Activated CD4-positive, alpha-beta memory T cell treated with anti-CD3 and anti-CD28 coated beads for 36 hours (primary cell): ENCODE results near the gene SEMA3G. TPM values are rescaled to one million over a fixed set of nuclear protein-coding genes. Genes with fewer than 3 reads are reported as not detected.

ENCODE experiments used
- CTCF ChIA-PET: fragments of 350-600 bp; sonication (Branson Sonifier 250); formaldehyde crosslinking; loops from one replicate; lab custom pipeline; 2021; ENCODE audit warnings: antibody characterized with exemption, inconsistent platforms; lab: Charles Lee
- POLR2A ChIA-PET: fragments of 350-600 bp; sonication (Branson Sonifier 250); formaldehyde crosslinking; loops from one replicate; lab custom pipeline; 2021; ENCODE audit warnings: antibody characterized with exemption; lab: Charles Lee
- DNase-seq: peaks from one replicate; pipeline ENCODE4 v3.0.0-alpha.2; 2020
- H3K27ac Mint-ChIP-seq: one replicate; pipeline ENCODE4 v1.8.0; 2021; ENCODE audit warnings: mixed read lengths
- H3K27me3 Mint-ChIP-seq: one replicate; pipeline ENCODE4 v1.8.0; 2021; ENCODE audit warnings: mixed read lengths
- H3K36me3 Mint-ChIP-seq: one replicate; pipeline ENCODE4 v1.8.0; 2021; ENCODE audit warnings: mixed read lengths
- H3K4me1 Mint-ChIP-seq: one replicate; pipeline ENCODE4 v1.8.0; 2021; ENCODE audit warnings: low read depth, mixed read lengths
- H3K4me3 Mint-ChIP-seq: one replicate; pipeline ENCODE4 v1.8.0; 2021; ENCODE audit warnings: mild to moderate bottlenecking, mixed read lengths
- H3K9me3 Mint-ChIP-seq: one replicate; pipeline ENCODE4 v1.8.0; 2021; ENCODE audit warnings: mixed read lengths
- intact Hi-C: fragments of 100-400 bp; cut with micrococcal nuclease; formaldehyde crosslinking; loops from one replicate; pipeline ENCODE4 v1.15.1; 2023
- total RNA-seq, 2 experiments: library from RNA; stranded (reverse); gene quantifications; one replicate each; pipeline ENCODE4 v1.2.3, GENCODE V29; 2021

SEMA3G gene
- total RNA-seq, 2 experiments from 2014 or later = 0.10 to 0.14 TPM

DNA sequence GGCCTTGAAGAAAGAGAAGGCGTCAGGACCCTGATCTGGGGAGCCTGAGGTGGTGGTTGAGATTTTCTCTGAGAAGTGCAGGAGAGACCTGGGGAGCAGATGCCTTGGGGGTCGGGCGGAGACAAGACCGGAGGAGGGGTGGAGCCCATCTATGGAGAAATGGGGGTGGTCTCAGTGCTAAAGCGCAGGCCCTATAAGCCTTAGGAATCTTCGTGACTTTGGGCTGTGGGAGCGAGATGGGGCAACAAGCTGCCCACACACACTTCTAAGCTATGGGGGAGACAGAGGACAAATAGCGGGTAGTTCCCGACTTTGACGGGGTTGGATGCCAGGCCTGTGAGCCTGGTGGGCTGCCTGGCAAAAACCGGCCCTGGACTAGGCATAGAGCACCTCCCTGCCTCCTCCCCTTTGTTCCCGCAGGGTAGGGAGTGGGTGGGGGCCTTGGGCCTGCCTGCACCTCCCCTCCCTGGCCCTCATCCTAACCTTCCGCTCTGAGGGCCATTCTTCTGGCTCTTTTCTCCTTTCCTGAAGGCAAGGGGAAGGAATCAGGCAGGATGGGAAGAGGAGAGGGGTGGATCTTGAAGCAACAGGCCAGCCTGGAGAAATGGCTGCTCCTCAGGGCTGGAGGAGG, 11.4 kb upstream of the SEMA3G start:
- Mint-ChIP-seq H3K27me3 (no peaks in the 10 kb centered on the region), H3K4me1 (peaks cover 37% of the 10 kb centered on the region), H3K36me3 (peaks cover 19% of the 10 kb centered on the region), H3K9me3 (no peaks in the 10 kb centered on the region), H3K27ac (peak overlapping the region; percentile 87), H3K4me3 (peak overlapping the region; percentile 89)
- ChIA-PET POLR2A (no interaction called here), CTCF (interaction anchor here (0.9 to 3.2 kb wide), 5 partner anchors 9 to 44 kb away, joined by 4 to 24 read pairs (median 7); no protein-coding TSS in a partner anchor)
- DNase-seq = peak; percentile 19
- intact Hi-C loops = loop anchor here (5.0 kb wide), 2 partner anchors 231 to 251 kb away; partner anchors contain the start of genes GLT8D1, GNL3, PBRM1 and SPCS1

DNA sequence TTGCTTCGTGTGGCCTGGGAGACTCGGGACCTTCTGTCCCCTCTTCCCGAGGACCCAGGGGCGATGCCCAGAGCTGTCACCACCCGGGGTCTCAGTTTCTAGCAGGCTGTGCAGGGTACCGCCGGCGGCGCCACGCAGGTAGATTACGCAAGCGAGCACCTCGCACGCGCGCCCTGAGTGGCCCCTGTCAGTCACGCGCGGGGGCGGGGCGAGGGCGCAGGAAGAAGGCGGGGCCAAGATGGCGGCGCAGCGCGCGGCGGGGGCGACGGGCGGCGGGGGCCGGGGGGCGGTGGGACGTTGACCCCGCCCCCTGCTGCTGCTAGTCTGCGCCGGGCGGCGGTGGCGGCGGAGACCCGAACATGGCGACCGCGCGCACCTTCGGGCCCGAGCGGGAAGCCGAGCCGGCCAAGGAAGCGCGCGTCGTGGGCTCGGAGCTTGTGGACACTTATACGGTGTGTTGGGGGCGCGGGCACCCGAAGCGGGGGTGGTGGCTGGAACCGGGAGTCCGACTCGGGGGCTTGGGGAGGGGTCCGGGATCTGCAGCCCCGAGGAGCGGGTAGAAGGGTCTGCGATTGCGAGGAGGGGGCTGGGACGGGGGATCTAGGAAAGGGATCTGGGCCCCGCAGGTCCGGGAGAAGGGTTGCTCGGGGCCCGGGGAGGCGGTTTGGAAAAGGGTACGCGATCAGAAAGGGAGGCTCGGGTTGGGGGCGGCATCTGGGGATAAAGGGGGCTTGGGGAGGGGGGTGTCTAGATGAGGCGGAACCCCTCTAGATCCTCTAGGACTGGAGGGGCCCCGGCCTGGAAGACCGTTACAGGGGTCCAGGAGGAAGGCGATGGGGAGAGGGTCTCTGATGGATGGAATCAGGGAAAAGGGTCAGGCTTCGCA, 10.6 kb upstream of the SEMA3G start, which contains the start of gene NISCH:
Gene NISCH, plus strand, starts transcription at position 322 of the 886 bp plus-strand sequence. Its CDS starts 38 bp downstream, at position 360.
- Mint-ChIP-seq H3K9me3 (no peaks in the 10 kb centered on the region), H3K4me1 (peaks cover 35% of the 10 kb centered on the region), H3K27ac (peak within 1 kb of the TSS; percentile 87), H3K36me3 (peaks cover 17% of the 10 kb centered on the region), H3K4me3 (peak within 1 kb of the TSS; percentile 89), H3K27me3 (no peaks in the 10 kb centered on the region)
- POLR2A ChIA-PET = interaction anchor here (0.7 kb wide), 1 partner anchor 36 kb away, joined by 3 read pairs; no protein-coding TSS in a partner anchor
- CTCF ChIA-PET = interaction anchor here (1.4 to 2.7 kb wide), 2 partner anchors 9 to 43 kb away, joined by 5 to 12 read pairs; no protein-coding TSS in a partner anchor
- intact Hi-C loops = loop anchor here (1.0 to 5.0 kb wide), 3 partner anchors 81 to 252 kb away; partner anchors contain the start of genes GLT8D1, GNL3, PBRM1 and SPCS1
- peak; percentile 97 for DNase-seq

DNA sequence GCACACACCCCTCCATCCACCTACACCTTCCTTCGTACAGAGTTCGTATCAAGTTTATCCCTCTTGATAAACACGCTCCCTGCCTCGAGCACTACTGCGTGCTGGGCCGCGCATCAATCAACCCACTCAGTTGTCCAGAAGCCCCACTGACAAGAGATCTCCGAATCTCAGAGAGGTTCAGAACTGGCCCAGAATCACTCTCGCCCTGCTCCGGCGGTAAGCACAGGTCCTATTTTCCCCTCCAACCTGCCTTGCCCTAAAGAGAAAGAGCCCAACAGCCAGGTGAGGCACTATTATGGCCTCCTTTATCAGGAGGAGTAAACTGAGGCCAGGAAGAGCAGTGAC, 10.0 kb upstream of the SEMA3G start:
- H3K27me3 Mint-ChIP-seq = no peaks in the 10 kb centered on the region
- peak overlapping the region; percentile 89 for H3K4me3 Mint-ChIP-seq
- peaks cover 35% of the 10 kb centered on the region for H3K4me1 Mint-ChIP-seq
- no peak for DNase-seq
- peaks cover 14% of the 10 kb centered on the region for H3K36me3 Mint-ChIP-seq
- no peaks in the 10 kb centered on the region for H3K9me3 Mint-ChIP-seq
- POLR2A ChIA-PET = interaction anchor here (0.7 kb wide), 1 partner anchor 36 kb away, joined by 3 read pairs; no protein-coding TSS in a partner anchor
- CTCF ChIA-PET = interaction anchor here (1.4 to 2.4 kb wide), 3 partner anchors 8 to 42 kb away, joined by 5 to 10 read pairs (median 8); partner anchors contain the start of gene SEMA3G
- H3K27ac Mint-ChIP-seq = peak overlapping the region; percentile 87
- intact Hi-C loops = loop anchor here (1.0 to 5.0 kb wide), 3 partner anchors 81 to 252 kb away; partner anchors contain the start of genes GLT8D1, GNL3, PBRM1 and SPCS1

DNA sequence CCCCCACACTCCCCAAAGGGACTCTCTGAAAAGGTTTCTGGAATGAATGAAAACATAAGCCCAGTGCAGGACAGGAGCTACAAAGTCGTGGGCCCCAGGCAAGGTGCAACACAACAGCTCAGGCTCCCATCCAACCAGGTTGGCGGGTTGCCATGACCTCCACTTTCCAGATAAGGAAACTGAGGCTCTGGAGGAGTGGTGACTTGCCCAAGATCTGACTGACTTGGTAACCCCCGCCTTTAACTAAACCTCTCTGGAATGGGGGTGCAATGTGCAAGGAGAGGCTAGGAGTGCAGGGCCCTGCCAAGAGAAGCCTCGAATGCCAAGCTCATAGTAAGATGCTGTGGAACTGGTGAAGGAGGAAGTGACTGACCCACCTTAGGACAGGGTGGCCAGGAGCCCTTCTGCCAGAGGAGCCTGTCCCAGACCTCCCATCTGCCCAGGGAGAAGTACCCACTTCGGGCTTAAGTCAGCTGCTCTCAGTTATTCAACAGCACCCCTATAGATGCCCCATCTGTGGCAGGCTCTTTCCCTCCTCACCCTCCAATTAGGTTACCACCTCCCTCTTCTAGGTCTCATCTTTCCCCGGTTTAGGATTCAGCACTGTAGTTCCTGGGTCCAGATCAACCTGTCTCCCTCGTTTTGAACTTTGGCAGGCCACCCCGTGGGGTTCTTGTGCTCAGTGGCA, 9.5 kb upstream of the SEMA3G start:
- H3K4me1 Mint-ChIP-seq = peaks cover 35% of the 10 kb centered on the region
- peak overlapping the region; percentile 87 for H3K27ac Mint-ChIP-seq
- H3K4me3 Mint-ChIP-seq = peak overlapping the region; percentile 89
- H3K27me3 Mint-ChIP-seq = no peaks in the 10 kb centered on the region
- ChIA-PET CTCF (interaction anchor here (1.0 to 2.4 kb wide), 4 partner anchors 7 to 42 kb away, joined by 3 to 10 read pairs (median 6); partner anchors contain the start of gene SEMA3G), POLR2A (no interaction called here)
- intact Hi-C loops = no loop called here
- H3K36me3 Mint-ChIP-seq = peaks cover 14% of the 10 kb centered on the region
- no peak for DNase-seq
- no peaks in the 10 kb centered on the region for H3K9me3 Mint-ChIP-seq

DNA sequence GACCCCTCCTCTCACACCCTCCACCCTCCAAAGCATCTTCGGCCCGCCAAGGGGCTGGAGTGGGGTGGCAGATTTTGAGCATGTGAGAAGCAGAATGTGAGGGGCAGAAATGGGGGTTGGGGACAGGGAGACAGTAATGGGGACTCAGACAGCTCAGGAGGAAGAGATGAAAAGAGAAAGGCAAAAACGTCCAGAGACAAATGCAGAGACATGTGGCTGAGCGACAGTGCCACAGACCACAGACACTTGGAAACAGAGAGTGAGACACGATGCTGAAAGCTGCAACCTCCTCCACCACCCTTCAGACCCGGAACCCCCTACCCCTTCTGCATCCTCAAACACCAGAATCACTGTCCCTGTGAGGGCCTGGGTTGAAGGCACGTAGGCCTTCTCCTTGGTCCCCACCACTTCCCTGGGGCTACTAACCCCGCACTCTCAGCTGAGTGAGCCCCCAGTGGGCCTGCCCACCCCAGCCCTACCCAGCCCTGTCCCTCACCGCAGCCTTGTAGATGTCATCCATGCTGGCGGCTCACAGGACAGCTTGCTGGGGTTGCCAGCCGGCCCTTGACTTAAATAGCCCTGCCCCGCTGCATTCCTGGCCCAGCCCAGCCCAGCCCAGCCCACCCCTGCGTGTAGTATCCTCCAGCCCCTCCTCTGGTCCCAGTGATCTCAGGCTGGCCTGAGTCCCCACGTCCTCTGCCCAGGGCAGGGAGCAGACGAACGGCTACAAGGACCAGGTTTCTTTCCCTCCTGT, 8.8 kb upstream of the SEMA3G start, which contains the start of gene TNNC1:
Gene TNNC1, minus strand, starts transcription at position 546 of the 754 bp plus-strand sequence. Its CDS starts 26 bp downstream, at position 520.
- no peak for DNase-seq
- ChIA-PET CTCF (interaction anchor here (0.7 to 2.4 kb wide), 4 partner anchors 8 to 41 kb away, joined by 3 to 10 read pairs (median 6); partner anchors contain the start of gene SEMA3G), POLR2A (no interaction called here)
- H3K4me3 Mint-ChIP-seq = peak within 1 kb of the TSS; percentile 89
- H3K4me1 Mint-ChIP-seq = peaks cover 35% of the 10 kb centered on the region
- peak within 1 kb of the TSS; percentile 87 for H3K27ac Mint-ChIP-seq
- no peaks in the 10 kb centered on the region for H3K27me3 Mint-ChIP-seq
- peaks cover 12% of the 10 kb centered on the region for H3K36me3 Mint-ChIP-seq
- intact Hi-C loops = no loop called here
- H3K9me3 Mint-ChIP-seq = no peaks in the 10 kb centered on the region

DNA sequence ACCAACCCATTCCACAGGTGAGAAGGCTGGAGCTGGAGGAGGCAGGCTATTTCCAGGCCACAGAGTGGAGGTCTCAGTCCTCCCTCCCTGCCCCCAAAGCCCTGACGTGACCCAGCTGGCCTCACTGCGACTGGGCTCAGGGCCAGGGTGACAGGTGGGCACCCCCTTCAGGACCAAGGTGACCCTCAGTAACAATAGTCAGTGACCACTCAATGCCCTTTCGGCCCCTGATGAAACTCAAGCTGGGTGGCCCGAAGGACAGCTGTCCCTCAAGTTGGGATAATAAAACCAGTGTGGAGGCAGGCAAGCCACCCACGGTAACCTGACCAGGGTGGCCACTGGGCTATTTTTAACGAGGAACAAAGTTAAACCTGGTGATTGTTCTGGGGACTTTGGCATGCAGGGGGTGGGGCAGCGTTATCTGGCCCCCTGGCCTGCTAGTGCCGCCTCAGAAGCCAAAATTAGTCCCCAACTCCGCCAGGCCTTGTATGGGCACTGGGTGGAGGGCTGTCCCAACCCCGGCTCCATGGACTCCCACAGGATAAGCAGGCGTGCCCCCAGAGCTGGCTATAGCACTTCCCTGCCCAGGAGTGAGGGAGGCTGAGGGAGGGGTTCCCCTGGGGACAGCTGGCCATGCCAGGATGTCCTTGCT, 7.8 kb upstream of the SEMA3G start:
- Mint-ChIP-seq H3K36me3 (peaks cover 6% of the 10 kb centered on the region), H3K27me3 (no peaks in the 10 kb centered on the region), H3K27ac (no peak overlapping the region), H3K9me3 (no peaks in the 10 kb centered on the region), H3K4me3 (no peak overlapping the region), H3K4me1 (peaks cover 28% of the 10 kb centered on the region)
- ChIA-PET POLR2A (no interaction called here), CTCF (interaction anchor here (0.7 to 2.4 kb wide), 4 partner anchors 9 to 40 kb away, joined by 3 to 10 read pairs (median 4); no protein-coding TSS in a partner anchor)
- DNase-seq = no peak
- intact Hi-C loops = no loop called here

DNA sequence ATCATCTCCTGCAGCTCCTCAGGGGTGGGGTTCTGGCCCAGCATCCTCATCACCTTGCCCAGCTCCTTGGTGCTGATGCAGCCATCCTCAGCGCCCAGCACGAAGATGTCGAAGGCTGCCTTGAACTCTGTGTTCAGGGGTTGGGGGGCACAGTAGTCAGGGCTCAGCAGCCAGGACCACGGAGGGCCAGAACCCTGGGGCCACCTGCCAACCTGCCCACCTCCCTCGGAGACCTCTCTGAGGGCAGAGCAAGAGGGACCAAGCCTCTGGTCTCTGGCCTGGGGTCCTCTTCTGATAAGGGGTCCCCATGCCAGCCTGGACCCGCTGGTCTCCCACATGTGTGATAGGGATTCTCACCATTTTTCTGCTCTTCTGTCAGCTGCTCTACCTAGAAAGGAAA, 7.2 kb upstream of the SEMA3G start:
- Mint-ChIP-seq H3K27me3 (no peaks in the 10 kb centered on the region), H3K4me1 (peaks cover 24% of the 10 kb centered on the region), H3K4me3 (no peak overlapping the region), H3K9me3 (no peaks in the 10 kb centered on the region), H3K27ac (no peak overlapping the region), H3K36me3 (peaks cover 2% of the 10 kb centered on the region)
- POLR2A ChIA-PET = no interaction called here
- CTCF ChIA-PET = interaction anchor here (0.8 to 1.6 kb wide), 3 partner anchors 8 to 23 kb away, joined by 3 read pairs; no protein-coding TSS in a partner anchor
- intact Hi-C loops = no loop called here
- DNase-seq = no peak

DNA sequence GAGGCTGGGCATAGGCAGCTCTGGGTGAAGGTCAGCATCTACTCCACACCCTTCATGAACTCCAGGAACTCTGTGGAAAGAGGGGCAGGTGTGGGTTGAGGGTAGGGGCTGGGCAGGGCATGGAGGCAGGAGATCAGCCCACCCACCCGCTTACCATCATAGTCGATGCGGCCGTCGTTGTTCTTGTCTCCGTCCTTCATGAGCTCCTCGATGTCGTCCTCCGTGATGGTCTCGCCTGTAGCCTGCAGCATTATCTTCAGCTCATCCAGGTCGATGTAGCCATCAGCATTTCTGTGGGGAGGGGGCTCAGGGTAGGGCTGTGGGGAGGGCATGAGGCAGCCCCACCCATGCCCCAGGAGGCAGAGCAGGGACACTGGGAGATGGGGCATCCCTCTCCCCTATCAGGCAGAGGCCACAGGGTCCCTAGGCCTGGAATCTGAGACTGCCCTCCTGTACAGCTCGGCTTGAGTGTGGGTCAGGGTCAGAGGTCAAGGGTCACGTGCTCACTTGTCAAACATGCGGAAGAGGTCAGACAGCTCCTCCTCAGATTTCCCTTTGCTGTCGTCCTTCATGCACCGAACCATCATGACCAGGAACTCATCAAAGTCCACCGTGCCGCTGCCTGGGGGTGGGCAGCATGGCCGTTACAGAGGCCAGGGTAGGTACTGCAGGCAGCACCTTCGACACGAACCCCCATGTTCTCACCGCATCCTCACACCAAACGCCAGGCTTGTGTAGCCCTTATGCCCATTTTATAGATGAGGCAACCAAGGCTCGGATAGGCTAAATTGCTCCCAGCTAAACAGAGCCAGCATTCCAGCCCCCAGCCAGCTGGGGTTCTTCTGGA, 6.6 kb upstream of the SEMA3G start:
- H3K36me3 Mint-ChIP-seq = no peaks in the 10 kb centered on the region
- no peak overlapping the region for H3K4me3 Mint-ChIP-seq
- POLR2A ChIA-PET = no interaction called here
- CTCF ChIA-PET = interaction anchor here (0.8 to 1.6 kb wide), 3 partner anchors 7 to 22 kb away, joined by 3 read pairs; no protein-coding TSS in a partner anchor
- H3K4me1 Mint-ChIP-seq = peaks cover 23% of the 10 kb centered on the region
- no peaks in the 10 kb centered on the region for H3K27me3 Mint-ChIP-seq
- no peak overlapping the region for H3K27ac Mint-ChIP-seq
- no peak for DNase-seq
- no peaks in the 10 kb centered on the region for H3K9me3 Mint-ChIP-seq
- intact Hi-C loops = no loop called here

DNA sequence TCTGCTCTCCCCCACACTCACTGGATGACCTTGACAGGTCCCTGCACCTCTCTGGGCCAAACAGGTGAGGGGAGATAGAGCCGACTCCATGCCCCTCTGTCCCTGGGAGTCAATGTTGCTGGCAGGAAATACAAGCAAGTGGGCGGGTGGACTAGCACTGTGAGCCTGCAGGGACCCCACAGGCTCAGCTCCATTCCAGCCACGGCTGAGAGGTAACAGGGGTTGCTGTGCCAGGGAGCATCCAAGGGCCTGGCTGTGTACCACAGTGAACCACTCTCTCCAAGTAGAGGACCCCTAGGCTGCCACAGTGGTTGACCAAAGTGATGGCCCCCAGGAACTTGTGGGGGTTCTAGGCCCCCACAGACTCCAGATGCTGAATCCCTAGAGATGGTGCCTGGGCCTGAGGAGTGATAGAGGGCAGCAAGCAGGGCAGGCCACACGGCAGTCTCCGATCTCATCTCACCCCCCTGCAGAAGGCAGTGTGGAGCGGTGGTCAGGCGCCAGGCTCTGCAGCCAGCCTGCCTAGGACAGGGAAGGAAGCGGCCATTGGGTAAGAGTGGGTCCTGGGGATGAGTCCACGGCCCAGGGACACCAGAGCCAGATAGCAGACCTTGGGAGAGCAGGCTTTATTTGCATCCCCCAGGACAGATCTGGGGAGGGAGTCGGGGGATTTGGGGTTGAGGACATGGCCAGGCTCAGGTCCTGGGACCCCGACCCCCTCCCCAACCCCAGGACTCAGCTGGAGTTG, 5.8 kb upstream of the SEMA3G start:
- intact Hi-C loops = no loop called here
- Mint-ChIP-seq H3K27me3 (no peaks in the 10 kb centered on the region), H3K4me1 (peaks cover 23% of the 10 kb centered on the region), H3K27ac (no peak overlapping the region), H3K9me3 (no peaks in the 10 kb centered on the region), H3K36me3 (no peaks in the 10 kb centered on the region), H3K4me3 (peak overlapping the region; percentile 12)
- no peak for DNase-seq
- POLR2A ChIA-PET = no interaction called here
- CTCF ChIA-PET = interaction anchor here (10.1 kb wide), 1 partner anchor 21 kb away, joined by 172 read pairs; no protein-coding TSS in a partner anchor
